HCT116 (cell line): ENCODE data around the gene PDE9A. TPM values are rescaled to one million over a fixed set of nuclear protein-coding genes. Genes with fewer than 3 reads are reported as not detected.

Experiments used
- ATAC-seq: fragments of 200-7000 bp; cut with Tn5 transposase; 2 replicates; pipeline ENCODE4 v1.9.1; 2020; ENCODE audit warnings: mild to moderate bottlenecking, moderate library complexity
- BruUV-seq: library from RNA; stranded (reverse); fragments of 400-500 nt; replicated peaks from 2 replicates; lab custom pipeline; 2021; lab: Mats Ljungman, UMichigan
- CTCF ChIA-PET: fragments of 300-600 bp; sonication (Branson Sonifier 250); formaldehyde crosslinking; loops from one replicate; lab custom pipeline; 2021; ENCODE audit warnings: antibody characterized with exemption; lab: Charles Lee
- POLR2A ChIA-PET: fragments of 300-600, 350-600 bp; sonication (Branson Sonifier 250); formaldehyde crosslinking; loops from one replicate; lab custom pipeline; 2021; ENCODE audit warnings: antibody characterized with exemption; lab: Charles Lee
- RAD21 ChIA-PET, 2 experiments: fragments of 300-600 bp; sonication (Branson Sonifier 250); formaldehyde crosslinking; loops; one replicate each; lab custom pipeline; 2023; ENCODE audit warnings: low total read pairs in 2 of 2; ENCODE audit not compliant: uncharacterized antibody in 2 of 2, unreplicated experiment in 2 of 2, low non-redundant PET in 1 of 2; lab: Charles Lee
- DNase-seq: peaks from one replicate; pipeline ENCODE4 v3.0.0-alpha.2; 2010; ENCODE audit warnings: low read depth, low spot score
- H2AFZ ChIP-seq: fragments of 200-600 bp; shearing (Covaris generic), sonication (generic); 2 replicates; pipeline ENCODE4 v1.6.1; 2017; ENCODE audit warnings: low read depth, mixed run types, mixed read lengths, antibody characterized with exemption, low read length; ENCODE audit not compliant: poor library complexity, severe bottlenecking
- H3K27ac ChIP-seq: 2 replicates; pipeline ENCODE4 v1.5.1; 2012; ENCODE audit warnings: low read depth, low read length
- H3K27me3 ChIP-seq: fragments of 200-600 bp; sonication (generic); 2 replicates; pipeline ENCODE4 v1.6.1; 2016; ENCODE audit warnings: mixed run types, low read length, mixed read lengths; ENCODE audit not compliant: insufficient read depth
- H3K36me3 ChIP-seq, 2 experiments: fragments of 200-500 bp in 1 of 2; fragments of 200-600 bp in 1 of 2; sonication (Bioruptor generic) in 1 of 2; sonication (generic) in 1 of 2; 2 replicates each; pipeline versions ENCODE4 v1.5.1 to v1.6.1; 2014 to 2016; ENCODE audit warnings: low read length in 2 of 2, inconsistent platforms in 1 of 2, mixed read lengths in 1 of 2, mixed run types in 1 of 2; ENCODE audit not compliant: insufficient read depth in 2 of 2, control insufficient read depth in 1 of 2
- H3K4me1 ChIP-seq, 2 experiments: fragments of 200-600 bp in 1 of 2; sonication (generic) in 1 of 2; 2 replicates each; pipeline versions ENCODE4 v1.5.1 to v1.6.1; 2012 to 2017; ENCODE audit warnings: low read length in 2 of 2, inconsistent platforms in 1 of 2, mild to moderate bottlenecking in 1 of 2, mixed read lengths in 1 of 2, mixed run types in 1 of 2, moderate library complexity in 1 of 2; ENCODE audit not compliant: insufficient read depth in 2 of 2, control insufficient read depth in 1 of 2
- H3K4me2 ChIP-seq: fragments of 200-600 bp; sonication (generic); 2 replicates; pipeline ENCODE4 v1.6.1; 2017; ENCODE audit warnings: mixed run types, low read length, mixed read lengths
- H3K4me3 ChIP-seq, 2 experiments: fragments of 200-600 bp in 1 of 2; sonication (generic) in 1 of 2; replicated peaks in 1 of 2; 2 replicates each; pipeline ENCODE4 v1.5.1; 2011 to 2016; ENCODE audit warnings: low read length in 2 of 2, control low read depth in 1 of 2, low read depth in 1 of 2, mild to moderate bottlenecking in 1 of 2, mixed read lengths in 1 of 2, mixed run types in 1 of 2
- H3K79me2 ChIP-seq: fragments of 200-600 bp; sonication (generic); 2 replicates; pipeline ENCODE4 v1.6.1; 2017; ENCODE audit warnings: mild to moderate bottlenecking, mixed run types, low read length, moderate library complexity, mixed read lengths; ENCODE audit not compliant: insufficient read depth
- H3K9ac ChIP-seq: fragments of 200-600 bp; sonication (generic); 2 replicates; pipeline ENCODE4 v1.6.1; 2016; ENCODE audit warnings: low read length, mixed read lengths
- H3K9me2 ChIP-seq: fragments of 200-600 bp; sonication (generic), shearing (Covaris generic); 2 replicates; pipeline ENCODE4 v1.6.1; 2017; ENCODE audit warnings: mixed run types, mild to moderate bottlenecking, moderate library complexity; ENCODE audit not compliant: insufficient read depth
- H3K9me3 ChIP-seq, 2 experiments: fragments of 200-500 bp in 1 of 2; fragments of 200-600 bp in 1 of 2; sonication (Bioruptor generic) in 1 of 2; sonication (generic) in 1 of 2; 2 replicates each; pipeline ENCODE4 v1.6.1; 2014 to 2017; ENCODE audit warnings: low read length in 2 of 2, mixed read lengths in 2 of 2, inconsistent platforms in 1 of 2, low read depth in 1 of 2, mild to moderate bottlenecking in 1 of 2, mixed run types in 1 of 2, moderate library complexity in 1 of 2; ENCODE audit not compliant: control insufficient read depth in 1 of 2, insufficient read depth in 1 of 2
- H4K20me1 ChIP-seq: fragments of 200-600 bp; sonication (generic), shearing (Covaris generic); 2 replicates; pipeline ENCODE4 v1.6.1; 2017; ENCODE audit warnings: mixed run types, mild to moderate bottlenecking, moderate library complexity; ENCODE audit not compliant: insufficient read depth
- CBX3 ChIP-seq: IDR thresholded peaks from 2 replicates; pipeline ENCODE4 v1.6.1; 2012; ENCODE audit warnings: low read depth
- CEBPB ChIP-seq: IDR thresholded peaks from 2 replicates; pipeline ENCODE4 v1.6.1; 2012; ENCODE audit warnings: low read depth
- EGR1 ChIP-seq: IDR thresholded peaks from 2 replicates; pipeline ENCODE4 v1.6.1; 2012; ENCODE audit warnings: low read depth
- EZH2 ChIP-seq: fragments of 200-600 bp; sonication (generic); IDR thresholded peaks from 2 replicates; pipeline ENCODE4 v1.6.1; 2017; ENCODE audit warnings: antibody characterized with exemption, mixed run types
- EZH2phosphoT487 ChIP-seq: fragments of 200-600 bp; IDR thresholded peaks from 2 replicates; pipeline ENCODE4 v1.6.1; 2018; ENCODE audit warnings: antibody characterized with exemption, borderline replicate concordance
- FOSL1 ChIP-seq: IDR thresholded peaks from 2 replicates; pipeline ENCODE4 v1.6.1; 2012; ENCODE audit warnings: low read depth
- POLR2A ChIP-seq: IDR thresholded peaks from 2 replicates; pipeline ENCODE4 v1.7.0; 2011; ENCODE audit warnings: borderline replicate concordance; ENCODE audit not compliant: insufficient read depth, insufficient read length; ENCODE audit errors: extremely low read depth
- POLR2AphosphoS5 ChIP-seq: IDR thresholded peaks from 2 replicates; pipeline ENCODE4 v1.6.1; 2011; ENCODE audit warnings: mild to moderate bottlenecking, low read depth, low read length, moderate library complexity
- REST ChIP-seq: IDR thresholded peaks from 2 replicates; pipeline ENCODE4 v1.6.1; 2012; ENCODE audit warnings: low read depth
- SIN3A ChIP-seq: IDR thresholded peaks from 2 replicates; pipeline ENCODE4 v1.6.1; 2012; ENCODE audit warnings: low read depth
- SP1 ChIP-seq: IDR thresholded peaks from 2 replicates; pipeline ENCODE4 v1.6.1; 2012; ENCODE audit warnings: low read depth
- ZBTB33 ChIP-seq: IDR thresholded peaks from 2 replicates; pipeline ENCODE4 v1.6.1; 2011; ENCODE audit warnings: mild to moderate bottlenecking, low read length, moderate library complexity; ENCODE audit not compliant: insufficient replicate concordance; ENCODE audit errors: extremely low read depth
- ZFX ChIP-seq: fragments of 450-650 bp; IDR thresholded peaks from 2 replicates; pipeline ENCODE4 v1.6.1; 2017
- ZNF274 ChIP-seq: fragments of 200-500 bp; sonication (Bioruptor generic); IDR thresholded peaks from 2 replicates; pipeline ENCODE4 v1.6.1; 2014; ENCODE audit warnings: mild to moderate bottlenecking, low read depth, low read length, inconsistent platforms
- intact Hi-C: fragments of 100-400 bp; cut with micrococcal nuclease; formaldehyde crosslinking; loops from 2 replicates; pipeline ENCODE4 v1.10.0; 2022
- total RNA-seq: library from RNA; stranded (reverse); gene quantifications from one replicate; pipeline ENCODE4 v1.2.1, GENCODE V29; 2021; ENCODE audit not compliant: unreplicated experiment
- TF ChIP-seq, protein P1 (sequence below): IDR thresholded peaks from 2 replicates; pipeline ENCODE4 v1.6.1; 2012
- TF ChIP-seq, protein P2 (sequence below), 3 experiments: fragments of 200-600 bp in 1 of 3; sonication (generic) in 1 of 3; IDR thresholded peaks in 2 of 3; conservative IDR thresholded peaks in 1 of 3; 2 replicates each; pipeline ENCODE4 v1.5.1; 2012 to 2017; ENCODE audit warnings: low read depth in 2 of 3, low read length in 2 of 3, antibody characterized with exemption in 1 of 3, borderline replicate concordance in 1 of 3, control low read depth in 1 of 3, mild to moderate bottlenecking in 1 of 3, mixed read lengths in 1 of 3, mixed run types in 1 of 3, moderate library complexity in 1 of 3; ENCODE audit not compliant: insufficient read depth in 1 of 3

PDE9A gene
- total RNA-seq, 1 experiment from 2014 or later = 31.4 TPM

DNA sequence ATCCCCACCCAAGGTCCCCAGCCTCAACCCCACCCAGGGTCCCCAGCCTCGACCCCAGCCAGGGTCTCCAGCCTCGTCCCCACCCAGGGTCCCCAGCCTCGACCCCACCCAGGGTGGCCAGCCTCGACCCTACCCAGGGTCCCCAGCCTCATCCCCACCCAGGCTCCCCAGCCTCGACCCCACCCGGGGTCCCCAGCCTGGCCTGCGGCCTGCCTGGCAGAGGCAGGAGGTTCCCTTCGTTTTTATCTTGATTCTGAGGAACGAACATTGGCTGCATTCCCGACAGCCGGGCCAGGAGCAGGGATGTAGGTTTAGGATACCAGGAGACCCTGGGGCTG is 3.4 kb upstream of the PDE9A start:
- Histone ChIP-seq H3K9me3 (no peaks in the 10 kb centered on the region), H3K4me2 (no peak overlapping the region), H3K79me2 (peaks cover 10% of the 10 kb centered on the region; the same call in 1 of the 2 replicates), H3K4me1 (peaks cover 17 to 26% of the 10 kb centered on the region in 2 experiments; a peak in 3 of 4 replicates), H3K27ac (no peak overlapping the region), H4K20me1 (no peaks in the 10 kb centered on the region), H3K27me3 (no peaks in the 10 kb centered on the region), H3K9ac (no peak overlapping the region), H2AFZ (no peak overlapping the region), H3K4me3 (no peak overlapping the region), H3K9me2 (no peaks in the 10 kb centered on the region), H3K36me3 (no peaks in the 10 kb centered on the region)
- ChIA-PET POLR2A (no interaction called here), RAD21 (no interaction called here), CTCF (no interaction called here)
- ATAC-seq (no peak), DNase-seq (no peak)
- no TSS peak for BruUV-seq
- TF ChIP-seq SP1 (no peak), ZBTB33 (no peak), EGR1 (no peak), REST (no peak), FOSL1 (no peak), SIN3A (no peak), EZH2 (no peak), CEBPB (no peak), POLR2A (no peak), POLR2AphosphoS5 (no peak), EZH2phosphoT487 (no peak), CBX3 (no peak), ZFX (no peak), ZNF274 (no peak)
- TF ChIP-seq, protein P1, sequence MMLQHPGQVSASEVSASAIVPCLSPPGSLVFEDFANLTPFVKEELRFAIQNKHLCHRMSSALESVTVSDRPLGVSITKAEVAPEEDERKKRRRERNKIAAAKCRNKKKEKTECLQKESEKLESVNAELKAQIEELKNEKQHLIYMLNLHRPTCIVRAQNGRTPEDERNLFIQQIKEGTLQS = no peak
- TF ChIP-seq, protein P2, sequence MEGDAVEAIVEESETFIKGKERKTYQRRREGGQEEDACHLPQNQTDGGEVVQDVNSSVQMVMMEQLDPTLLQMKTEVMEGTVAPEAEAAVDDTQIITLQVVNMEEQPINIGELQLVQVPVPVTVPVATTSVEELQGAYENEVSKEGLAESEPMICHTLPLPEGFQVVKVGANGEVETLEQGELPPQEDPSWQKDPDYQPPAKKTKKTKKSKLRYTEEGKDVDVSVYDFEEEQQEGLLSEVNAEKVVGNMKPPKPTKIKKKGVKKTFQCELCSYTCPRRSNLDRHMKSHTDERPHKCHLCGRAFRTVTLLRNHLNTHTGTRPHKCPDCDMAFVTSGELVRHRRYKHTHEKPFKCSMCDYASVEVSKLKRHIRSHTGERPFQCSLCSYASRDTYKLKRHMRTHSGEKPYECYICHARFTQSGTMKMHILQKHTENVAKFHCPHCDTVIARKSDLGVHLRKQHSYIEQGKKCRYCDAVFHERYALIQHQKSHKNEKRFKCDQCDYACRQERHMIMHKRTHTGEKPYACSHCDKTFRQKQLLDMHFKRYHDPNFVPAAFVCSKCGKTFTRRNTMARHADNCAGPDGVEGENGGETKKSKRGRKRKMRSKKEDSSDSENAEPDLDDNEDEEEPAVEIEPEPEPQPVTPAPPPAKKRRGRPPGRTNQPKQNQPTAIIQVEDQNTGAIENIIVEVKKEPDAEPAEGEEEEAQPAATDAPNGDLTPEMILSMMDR (IDR thresholded peaks at IDR 0.05 in 2 of 3, conservative IDR thresholded peaks at IDR 0.05 in 1 of 3; ENCODE audit: borderline replicate concordance in 1 of 3, insufficient read depth in 1 of 3, low read depth in 2 of 3, low read length in 2 of 3) = no peak
- intact Hi-C loops = loop anchor here (5.0 to 10.0 kb wide), 2 partner anchors 75 to 167 kb away; no protein-coding TSS in a partner anchor
